ENCODE data around the gene ATRN.

Gene ATRN

GRCh38 chr20:3679749-3680700 lies 209.2 kb downstream of the ATRN start:
- no peak for DNase-seq

DNA sequence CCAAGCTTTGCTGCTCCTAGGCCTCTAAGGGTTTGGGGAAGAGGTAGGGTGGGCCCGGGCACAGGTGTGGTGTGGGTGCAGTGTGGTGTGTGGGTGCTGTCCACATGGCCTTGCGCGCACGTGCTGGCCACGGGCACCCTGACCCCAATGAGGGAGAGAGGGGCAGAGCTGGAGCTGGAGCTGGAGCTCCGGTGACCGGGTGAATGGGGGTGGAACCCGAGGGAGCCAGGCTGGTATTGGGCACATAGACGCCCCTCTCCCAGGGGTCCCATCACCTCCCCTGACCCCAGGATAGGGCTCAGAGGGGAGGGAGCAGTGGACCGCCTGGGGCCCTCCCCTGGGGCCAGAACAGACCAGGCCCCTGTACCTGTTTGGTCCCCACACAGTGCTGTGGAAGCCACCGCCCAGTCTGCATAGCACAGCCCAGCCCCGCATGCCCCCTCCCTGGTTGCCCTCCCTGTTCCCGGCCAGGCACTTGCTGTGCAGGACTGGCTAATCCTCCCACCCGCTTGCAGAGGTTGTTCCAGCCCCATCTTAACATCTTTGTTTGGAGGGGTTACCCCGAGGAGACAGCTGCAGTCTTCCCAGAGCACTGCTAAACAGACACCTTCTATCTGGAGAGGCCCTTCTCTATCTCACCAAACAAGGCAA lies 210.0 kb downstream of the ATRN start:
- DNase-seq: no peak

DNA sequence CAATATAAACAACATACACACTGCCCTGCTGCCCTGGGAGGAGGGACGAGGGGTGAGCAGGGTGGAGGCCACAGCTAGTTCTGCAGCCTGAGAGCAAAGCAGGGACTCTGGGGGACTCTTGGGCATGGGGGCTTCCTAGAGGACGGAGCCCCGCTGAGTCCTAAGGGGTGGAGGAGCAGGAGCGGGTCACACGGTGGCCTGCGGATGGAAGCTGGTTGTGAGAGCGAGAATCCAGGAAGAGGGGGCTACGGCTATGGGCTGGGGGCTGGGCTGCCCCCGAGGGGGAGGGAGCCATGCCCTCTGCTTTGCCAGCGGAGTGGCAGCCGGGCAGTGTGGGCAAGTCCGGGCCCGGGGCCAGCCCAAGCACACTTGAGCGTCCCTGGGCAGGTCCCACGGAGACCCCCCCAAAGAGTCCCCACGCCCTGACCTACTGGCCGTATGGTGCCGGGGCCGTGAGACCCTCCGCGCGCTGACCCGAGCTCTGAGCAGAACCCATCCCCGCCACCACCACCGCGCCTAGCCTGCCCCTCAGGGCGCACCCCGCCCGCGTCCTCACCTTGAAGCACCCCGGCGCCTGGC lies 210.6 kb downstream of the ATRN start:
- no peak for DNase-seq

- no peak for DNase-seq
These were observed 211.3 kb downstream of the ATRN start, which contains the start of gene ADAM33 for GRCh38 chr20:3681931-3682781. Gene ADAM33, minus strand, starts transcription at chr20:3682010. Its CDS starts 6 bp downstream, at chr20:3682004.

GRCh38 chr20:3685341-3685740 lies 214.5 kb downstream of the ATRN start:
- no peak for DNase-seq

DNA sequence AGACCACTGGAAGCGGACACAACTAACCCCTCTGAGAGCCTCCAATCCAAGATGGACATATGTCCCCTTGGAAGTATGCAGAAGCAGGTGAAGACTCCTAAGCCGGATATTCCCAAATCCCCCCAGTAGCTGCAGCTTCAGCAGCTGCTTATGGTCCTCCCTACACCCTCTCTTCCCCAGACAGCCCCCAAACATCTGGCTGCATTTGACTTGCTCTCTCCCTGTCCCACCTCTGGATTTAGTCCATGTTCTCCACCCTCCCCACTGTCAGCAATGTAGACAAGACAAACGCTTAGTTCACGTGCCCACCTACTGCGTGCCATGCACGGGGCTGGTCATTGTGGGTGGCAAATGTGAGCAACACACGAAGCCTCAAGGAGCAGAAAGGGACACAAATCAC lies 215.6 kb downstream of the ATRN start:
- no peak for DNase-seq

- no peak for DNase-seq
These were observed 216.1 kb downstream of the ATRN start for GRCh38 chr20:3686867-3687321.

GRCh38 chr20:3687655-3688054 lies 216.8 kb downstream of the ATRN start:
- no peak for DNase-seq

DNA sequence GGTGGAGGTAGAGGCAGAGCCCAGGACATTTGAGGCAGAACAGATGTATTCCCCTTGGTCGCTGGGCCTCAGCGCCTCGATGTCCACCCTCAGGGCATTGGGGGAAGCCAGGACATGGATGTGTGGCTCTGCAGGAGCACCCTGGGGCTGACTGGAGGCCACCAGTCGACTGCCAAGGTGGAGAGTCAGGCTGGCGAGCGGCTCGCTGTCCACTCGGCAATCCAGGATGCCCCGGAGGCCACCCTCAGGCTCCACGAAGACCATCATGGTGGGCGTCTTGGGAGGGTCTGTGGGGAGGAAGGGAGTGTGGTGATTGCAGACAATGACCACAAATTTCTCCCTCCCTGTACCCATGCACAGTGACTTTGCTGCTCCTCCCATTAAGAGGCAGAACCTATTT lies 219.2 kb downstream of the ATRN start:
- no peak for DNase-seq

DNA sequence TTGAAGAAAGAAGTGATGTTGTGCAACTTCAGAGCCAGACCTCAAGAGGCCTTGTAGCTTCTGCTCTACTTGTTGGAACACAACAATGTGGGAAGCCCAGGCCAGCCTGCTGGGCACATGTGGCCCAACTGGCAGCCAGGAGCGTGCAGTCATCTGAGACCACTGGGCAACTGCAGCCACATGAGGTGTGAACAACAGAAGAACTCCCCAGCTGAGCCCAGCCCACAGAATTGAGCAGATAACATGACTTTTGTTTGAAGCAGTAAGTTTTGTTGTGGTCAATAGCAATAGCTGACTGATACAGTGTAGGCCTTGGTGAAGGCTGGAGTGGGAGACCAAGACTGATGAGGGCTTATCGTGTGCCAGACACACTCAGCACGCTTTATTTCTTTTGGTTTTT lies 219.6 kb downstream of the ATRN start:
- DNase-seq: no peak

- no peak for DNase-seq
These were observed 220.5 kb downstream of the ATRN start for GRCh38 chr20:3691306-3691705.

DNA sequence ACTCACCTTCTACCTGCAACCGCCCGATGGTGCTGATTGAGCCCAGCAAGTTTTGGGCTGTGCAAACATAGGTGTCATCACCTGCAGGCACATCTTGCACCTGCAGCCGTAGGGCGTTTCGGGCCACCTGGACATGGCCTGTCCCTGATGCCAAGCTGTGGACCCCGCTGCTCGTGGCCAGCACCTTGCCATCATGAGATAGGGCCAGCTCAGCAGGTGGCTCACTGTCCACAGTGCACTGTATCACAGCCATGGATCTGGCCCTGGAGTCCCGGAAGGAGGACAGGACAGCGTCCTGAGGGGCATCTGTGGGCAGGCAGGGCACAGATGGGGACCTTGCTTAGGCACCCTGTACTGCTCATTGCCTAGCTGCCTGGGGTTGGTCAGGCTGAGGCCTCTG lies 221.1 kb downstream of the ATRN start:
- no peak for DNase-seq

DNA sequence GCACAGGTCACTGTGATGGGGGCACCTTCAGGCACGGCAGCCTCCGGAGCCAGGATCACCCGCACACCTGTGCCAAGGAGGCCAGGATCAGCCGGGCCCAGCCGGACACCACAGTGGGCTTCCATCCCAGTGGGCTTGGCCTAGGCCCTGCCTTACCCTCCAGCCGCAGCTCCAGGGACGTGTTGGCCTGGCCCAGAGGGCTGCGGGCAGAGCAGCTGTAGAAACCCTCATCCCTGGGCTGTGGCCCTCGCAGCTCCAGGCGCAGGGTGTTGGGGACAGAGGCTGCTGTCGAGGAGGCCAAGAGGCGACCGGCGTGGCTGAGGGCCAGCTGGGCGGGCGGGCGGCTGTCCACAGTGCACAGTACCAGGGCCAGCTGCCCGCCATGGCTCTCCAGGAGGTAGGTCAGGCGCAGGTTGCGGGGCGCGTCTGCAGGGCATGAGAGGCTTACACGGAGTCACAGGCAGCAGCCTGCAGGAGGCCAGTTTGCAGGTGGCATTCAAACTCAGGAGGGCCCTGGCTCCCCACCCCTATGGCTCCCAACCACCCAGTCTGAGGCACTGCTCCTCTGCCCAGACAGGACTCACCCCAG lies 222.0 kb downstream of the ATRN start:
- no peak for DNase-seq

DNA sequence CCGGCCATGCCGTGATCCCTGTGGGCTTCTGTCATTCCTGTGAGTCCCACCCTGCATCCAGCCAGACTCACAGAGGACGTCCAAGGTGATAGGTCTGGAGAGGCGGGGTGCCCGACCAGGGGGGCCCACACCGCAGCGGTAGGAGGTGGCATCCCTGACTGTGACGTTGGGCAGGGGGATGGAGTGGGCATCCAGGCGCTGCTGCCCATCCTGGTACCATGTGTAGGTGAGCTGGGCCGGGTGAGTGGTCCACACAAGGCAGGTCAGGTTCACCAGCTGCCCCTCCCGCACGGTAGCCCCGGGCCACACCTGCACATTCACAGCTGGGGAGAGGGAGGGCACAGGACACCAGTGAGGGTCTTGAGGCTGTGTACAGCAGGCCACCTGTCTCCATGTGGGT lies 222.6 kb downstream of the ATRN start:
- DNase-seq: no peak

DNA sequence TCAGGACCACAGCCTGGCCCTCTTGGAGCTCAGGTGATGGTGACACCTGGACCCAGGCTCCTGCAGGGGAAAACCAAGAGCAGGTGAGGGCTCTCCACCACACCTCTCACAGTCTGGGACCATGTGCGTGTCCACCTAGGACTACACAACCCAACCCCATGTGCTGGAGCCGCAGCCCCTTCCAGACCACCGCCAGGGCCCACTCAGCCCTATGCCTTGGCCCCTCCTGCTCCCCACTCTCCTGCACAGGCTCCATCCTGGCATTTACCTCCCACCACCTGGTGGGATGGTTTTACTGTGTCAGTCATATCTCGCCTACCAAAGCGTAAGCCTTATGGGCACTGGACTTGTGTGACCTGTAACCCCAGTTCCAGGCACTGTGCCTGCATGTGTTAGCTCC lies 224.0 kb downstream of the ATRN start:
- DNase-seq: no peak

- no peak for DNase-seq
These were observed 225.4 kb downstream of the ATRN start for GRCh38 chr20:3696200-3696599.

DNA sequence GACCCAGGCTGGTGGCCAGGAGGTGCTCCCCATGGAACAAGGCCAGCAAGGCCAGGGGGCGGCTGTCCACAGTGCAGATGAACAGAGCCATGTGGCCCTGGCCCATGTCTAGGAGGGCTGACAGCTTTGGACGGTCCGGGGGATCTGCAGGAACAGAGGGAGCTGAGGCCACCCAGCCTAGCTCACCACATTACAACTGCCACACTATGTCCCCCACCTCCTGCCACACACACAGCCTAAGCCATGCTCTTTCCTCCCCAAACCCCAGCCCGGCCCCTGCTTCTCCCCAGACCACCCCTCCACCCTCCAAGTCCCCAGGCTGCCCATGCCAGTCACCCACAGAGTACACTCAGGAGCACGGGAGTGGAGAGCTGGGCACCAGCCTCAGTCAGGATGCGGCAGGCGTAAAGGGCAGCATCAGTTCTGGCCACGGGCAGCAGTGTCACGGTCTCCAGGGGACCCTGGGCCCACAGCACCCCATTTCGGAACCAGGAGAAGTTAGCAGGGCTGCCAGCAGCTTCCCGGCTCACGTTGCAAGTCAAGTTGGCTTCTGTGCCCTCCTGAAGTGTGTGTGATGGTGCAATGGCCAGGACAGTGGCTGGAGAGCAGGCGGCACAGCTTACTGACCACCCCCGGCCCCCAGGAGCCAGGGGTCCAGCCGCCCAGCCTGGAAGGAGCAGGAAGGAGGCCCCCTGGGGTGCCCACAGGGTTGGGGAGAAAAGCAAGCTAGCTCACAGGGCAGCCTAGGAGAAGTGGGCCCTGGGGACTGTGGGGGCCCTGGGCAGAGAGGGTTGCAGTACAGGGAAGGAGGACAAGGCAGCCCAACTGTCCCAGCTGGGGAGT lies 226.1 kb downstream of the ATRN start:
- no peak for DNase-seq

DNA sequence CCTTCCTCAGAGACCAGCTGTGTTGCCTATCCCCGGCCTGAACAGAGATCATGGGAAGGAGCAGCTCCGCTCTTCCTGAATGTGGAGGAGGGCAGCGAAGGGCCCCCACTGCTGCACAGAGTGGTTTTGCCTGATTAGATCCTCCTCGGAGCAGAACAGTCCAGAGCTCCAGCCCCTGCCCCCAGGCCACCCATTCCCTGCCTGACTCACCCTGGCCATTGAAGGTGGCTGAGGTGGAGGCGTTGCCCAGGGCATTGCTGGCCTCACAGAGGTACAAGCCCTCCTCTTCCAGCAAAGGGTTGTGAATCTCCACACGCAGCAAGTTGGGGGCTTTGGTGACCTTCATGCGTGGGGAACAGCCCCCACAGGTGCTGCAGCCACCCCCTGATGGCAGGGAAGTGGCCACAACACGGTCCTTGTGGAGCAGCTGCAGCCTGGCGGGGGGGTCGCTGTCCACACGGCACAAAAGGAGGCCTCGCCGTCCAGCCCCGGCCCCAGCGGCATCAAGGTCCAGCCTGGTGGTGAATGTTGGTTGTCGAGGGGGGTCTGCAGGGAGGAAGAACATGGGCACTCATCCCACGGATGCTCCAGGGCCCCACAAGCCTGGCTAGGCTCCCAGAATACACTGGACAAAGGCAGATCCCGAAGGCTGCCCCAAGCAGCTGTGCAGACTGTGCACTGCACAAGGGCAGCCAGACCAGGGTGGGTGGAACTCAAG lies 226.9 kb downstream of the ATRN start:
- no peak for DNase-seq

DNA sequence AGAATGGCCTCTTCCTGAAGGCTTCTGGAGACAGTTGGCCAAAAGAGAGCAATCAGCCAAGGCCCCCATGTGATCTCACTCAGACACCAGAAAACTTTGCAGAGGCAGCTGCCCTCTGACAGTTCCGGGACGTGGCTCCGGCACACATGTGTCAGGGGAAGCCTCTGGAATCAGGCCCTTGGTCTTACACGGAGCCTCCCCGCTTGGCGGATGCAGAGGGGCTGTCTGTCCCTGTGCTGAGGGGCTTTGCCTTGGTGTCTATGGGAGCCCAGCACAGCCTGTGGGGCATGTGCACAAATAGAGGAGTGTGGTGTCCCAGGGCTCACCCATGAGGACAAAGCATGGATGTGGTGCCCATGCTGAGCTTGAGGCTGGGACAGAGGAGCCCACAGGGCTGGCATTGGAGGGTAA lies 227.8 kb downstream of the ATRN start:
- no peak for DNase-seq

DNA sequence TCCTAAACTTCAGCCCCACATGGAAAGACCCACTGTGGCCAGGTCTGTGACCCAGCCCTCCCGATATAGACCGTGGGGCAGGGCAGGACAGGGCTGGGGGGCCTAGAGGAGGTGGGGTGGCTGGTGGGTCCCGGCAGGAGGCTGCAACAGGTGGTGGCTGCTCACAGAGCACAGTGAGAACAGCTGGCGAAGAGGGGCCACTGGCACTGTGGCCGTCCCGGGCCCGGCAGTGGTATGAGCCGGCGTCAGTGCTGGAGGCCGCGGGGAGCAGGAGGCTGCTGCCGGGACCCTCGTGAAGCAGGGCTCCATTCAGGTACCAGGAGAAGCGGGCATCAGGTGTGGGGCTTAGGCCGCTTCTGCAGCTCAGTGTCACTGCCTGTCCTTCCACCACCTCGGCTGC lies 228.2 kb downstream of the ATRN start:
- DNase-seq: no peak

Measured in NK-92 treated with Interleukin-12 subunit alpha and Interleukin-12 subunit beta, amount 100 ng/mL, for 24 hours (cell line).